ENCODE results near the gene GPR37L1.

Gene GPR37L1

DNA sequence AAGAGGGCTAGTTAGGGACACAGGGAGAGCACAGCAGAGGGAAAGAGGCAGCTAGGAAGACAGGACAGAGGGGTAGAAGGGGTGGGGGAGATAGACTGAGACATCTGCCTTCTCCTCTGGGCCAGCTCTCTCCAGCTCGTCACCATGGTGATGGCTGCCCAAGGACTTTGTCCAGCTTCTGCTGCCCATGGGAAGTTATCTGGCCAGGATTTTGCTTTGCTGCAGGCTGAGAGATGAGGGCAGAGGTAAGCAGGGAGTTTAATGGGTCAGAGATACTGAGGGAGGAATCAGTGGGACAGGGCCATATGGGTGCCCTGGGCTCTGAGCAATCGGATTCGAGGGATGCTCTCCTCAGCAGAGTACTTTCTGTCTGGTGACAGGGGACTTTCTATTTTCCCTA, 34.5 kb upstream of the GPR37L1 start:
- Histone ChIP-seq H3K36me3 (no peaks in the 10 kb centered on the region), H3K27ac (no peak overlapping the region), H3K4me1 (peaks cover 0 to 34% (median 2%) of the 10 kb centered on the region in 4 donors), H3K9me3 (no peaks in the 10 kb centered on the region), H3K27me3 (no peaks in the 10 kb centered on the region), H3K4me3 (no peak overlapping the region)
- TF ChIP-seq, protein P1, sequence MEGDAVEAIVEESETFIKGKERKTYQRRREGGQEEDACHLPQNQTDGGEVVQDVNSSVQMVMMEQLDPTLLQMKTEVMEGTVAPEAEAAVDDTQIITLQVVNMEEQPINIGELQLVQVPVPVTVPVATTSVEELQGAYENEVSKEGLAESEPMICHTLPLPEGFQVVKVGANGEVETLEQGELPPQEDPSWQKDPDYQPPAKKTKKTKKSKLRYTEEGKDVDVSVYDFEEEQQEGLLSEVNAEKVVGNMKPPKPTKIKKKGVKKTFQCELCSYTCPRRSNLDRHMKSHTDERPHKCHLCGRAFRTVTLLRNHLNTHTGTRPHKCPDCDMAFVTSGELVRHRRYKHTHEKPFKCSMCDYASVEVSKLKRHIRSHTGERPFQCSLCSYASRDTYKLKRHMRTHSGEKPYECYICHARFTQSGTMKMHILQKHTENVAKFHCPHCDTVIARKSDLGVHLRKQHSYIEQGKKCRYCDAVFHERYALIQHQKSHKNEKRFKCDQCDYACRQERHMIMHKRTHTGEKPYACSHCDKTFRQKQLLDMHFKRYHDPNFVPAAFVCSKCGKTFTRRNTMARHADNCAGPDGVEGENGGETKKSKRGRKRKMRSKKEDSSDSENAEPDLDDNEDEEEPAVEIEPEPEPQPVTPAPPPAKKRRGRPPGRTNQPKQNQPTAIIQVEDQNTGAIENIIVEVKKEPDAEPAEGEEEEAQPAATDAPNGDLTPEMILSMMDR (IDR thresholded peaks at IDR 0.05), result no peak
- DNase-seq, result no peak
- intact Hi-C loops (cut with DNase I; ENCODE audit: low total_unique reads), result no loop called here

DNA sequence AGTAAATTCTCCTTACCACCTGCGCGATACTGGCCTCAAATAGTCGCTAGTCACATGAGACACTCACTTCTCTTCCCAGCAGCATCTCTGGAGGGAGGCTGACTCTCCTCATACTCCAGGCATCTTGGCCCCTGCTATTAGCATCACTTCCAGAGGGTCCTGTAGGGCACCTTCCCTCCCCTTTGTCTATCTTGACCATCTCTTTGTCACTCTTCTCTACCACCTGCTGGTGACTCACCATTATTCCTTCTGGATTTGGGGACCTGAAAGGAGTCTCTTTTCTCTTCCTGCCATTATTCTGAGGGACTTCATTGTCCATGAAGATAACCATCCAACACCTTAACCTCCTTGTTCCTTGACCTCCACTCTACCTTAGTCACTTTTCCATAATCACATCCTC, 31.7 kb upstream of the GPR37L1 start:
- intact Hi-C loops (cut with DNase I; ENCODE audit: low total_unique reads), result no loop called here
- Histone ChIP-seq H3K9me3 (no peaks in the 10 kb centered on the region), H3K4me1 (peaks cover 0 to 23% (median 2%) of the 10 kb centered on the region in 4 donors), H3K27ac (no peak overlapping the region), H3K4me3 (no peak overlapping the region), H3K36me3 (no peaks in the 10 kb centered on the region), H3K27me3 (no peaks in the 10 kb centered on the region)
- DNase-seq, result no peak
- TF ChIP-seq, protein P1 (IDR thresholded peaks at IDR 0.05), result no peak

DNA sequence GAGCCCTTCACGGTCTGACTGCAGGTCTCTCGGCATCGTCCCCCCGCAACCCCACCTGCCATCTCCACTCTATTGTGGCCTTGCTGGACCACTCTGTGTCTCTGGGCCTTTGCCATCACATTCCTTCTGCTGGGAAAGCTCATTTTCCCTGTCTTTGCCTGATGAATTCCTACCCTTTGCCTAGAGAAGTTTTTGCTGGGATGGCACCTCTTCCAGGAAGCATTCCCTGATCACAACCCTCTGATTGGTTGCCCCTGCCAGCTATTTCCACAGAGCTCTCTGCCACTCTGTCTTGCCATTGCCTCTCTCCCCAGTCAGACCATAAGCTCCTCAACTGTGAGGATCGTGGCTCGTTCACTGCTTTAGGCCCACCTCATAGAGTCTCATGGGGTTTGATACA, 28.9 kb upstream of the GPR37L1 start:
- Histone ChIP-seq H3K27me3 (no peaks in the 10 kb centered on the region), H3K4me3 (no peak overlapping the region), H3K9me3 (no peaks in the 10 kb centered on the region), H3K36me3 (no peaks in the 10 kb centered on the region), H3K27ac (no peak overlapping the region), H3K4me1 (no peaks in the 10 kb centered on the region)
- intact Hi-C loops (cut with DNase I; ENCODE audit: low total_unique reads), result no loop called here
- DNase-seq, result no peak
- TF ChIP-seq, protein P1 (IDR thresholded peaks at IDR 0.05), result no peak

DNA sequence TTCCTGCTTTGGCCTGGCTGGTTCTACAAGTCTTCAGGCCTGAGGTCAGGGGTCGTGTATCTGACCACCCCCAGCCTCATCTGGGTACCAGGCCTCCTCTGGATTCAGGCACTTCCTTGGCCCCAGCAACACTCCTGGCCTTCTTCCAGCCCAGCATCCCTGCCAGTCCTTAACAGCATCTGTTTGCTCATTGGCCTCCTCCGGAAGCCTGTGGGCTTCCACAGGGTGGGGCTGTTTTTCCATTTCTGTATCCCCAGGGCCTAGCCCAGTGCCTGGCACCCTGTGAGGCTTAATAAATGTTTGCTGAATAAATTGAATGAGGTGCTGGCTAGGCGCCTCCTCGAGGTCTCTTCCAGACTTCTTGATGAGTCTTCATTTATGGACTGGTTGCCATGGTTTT, 21.5 kb upstream of the GPR37L1 start:
- DNase-seq, result no peak
- TF ChIP-seq, protein P1 (IDR thresholded peaks at IDR 0.05), result no peak
- no peaks in the 10 kb centered on the region for H3K27me3 ChIP-seq
- no peak overlapping the region for H3K4me3 ChIP-seq
- intact Hi-C loops (cut with DNase I; ENCODE audit: low total_unique reads), result loop anchor here (10.0 kb wide), 1 partner anchor 46 kb away; no protein-coding TSS in a partner anchor
- H3K36me3 ChIP-seq, result no peaks in the 10 kb centered on the region
- no peak overlapping the region for H3K27ac ChIP-seq
- no peaks in the 10 kb centered on the region for H3K4me1 ChIP-seq
- H3K9me3 ChIP-seq, result no peaks in the 10 kb centered on the region

DNA sequence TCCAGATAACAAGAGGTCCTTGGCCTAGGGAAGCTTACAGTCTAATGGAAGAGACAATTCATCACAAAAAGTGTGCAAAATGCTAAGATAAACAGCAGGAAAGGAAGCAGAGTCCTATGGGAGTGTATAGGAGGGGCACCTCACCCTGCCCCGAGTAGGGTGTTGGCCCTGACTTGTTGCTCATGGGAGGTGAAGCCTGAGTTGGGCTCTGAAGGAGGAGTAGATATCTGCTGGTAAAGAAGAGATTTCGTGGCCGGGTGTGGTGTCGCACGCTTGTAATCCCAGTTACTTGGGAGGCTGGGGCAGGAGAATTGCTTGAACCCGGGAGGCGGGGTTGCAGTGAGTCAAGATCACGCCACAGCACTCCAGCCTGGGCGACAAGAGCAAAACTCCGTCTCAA, 18.6 kb upstream of the GPR37L1 start:
- no peak overlapping the region for H3K27ac ChIP-seq
- no peaks in the 10 kb centered on the region for H3K9me3 ChIP-seq
- H3K4me1 ChIP-seq, result peaks cover 0 to 7% (median 0%) of the 10 kb centered on the region in 4 donors
- H3K36me3 ChIP-seq, result no peaks in the 10 kb centered on the region
- H3K27me3 ChIP-seq, result no peaks in the 10 kb centered on the region
- DNase-seq, result no peak
- TF ChIP-seq, protein P1 (IDR thresholded peaks at IDR 0.05), result no peak
- intact Hi-C loops (cut with DNase I; ENCODE audit: low total_unique reads), result loop anchor here (10.0 kb wide), 1 partner anchor 49 kb away; no protein-coding TSS in a partner anchor
- H3K4me3 ChIP-seq, result no peak overlapping the region
